Stimulated activated CD4-positive, alpha-beta T cell treated with anti-CD3 and anti-CD28 coated beads, Interleukin-15, amount 100 ng/mL, for 1 hour (primary cell): ENCODE data around the gene TMEM42.
"Not testable (repeated sequence)": the region's sequence is repeated elsewhere in the genome, so short reads cannot be mapped to it uniquely, and the experiment has no call there.

ENCODE experiments used
- DNase-seq, 2 donors: peaks; one replicate each; pipeline ENCODE4 v3.0.0-alpha.2; 2020; ENCODE audit warnings: low read depth in 1 of 2, low spot score in 1 of 2

Gene TMEM42

DNA sequence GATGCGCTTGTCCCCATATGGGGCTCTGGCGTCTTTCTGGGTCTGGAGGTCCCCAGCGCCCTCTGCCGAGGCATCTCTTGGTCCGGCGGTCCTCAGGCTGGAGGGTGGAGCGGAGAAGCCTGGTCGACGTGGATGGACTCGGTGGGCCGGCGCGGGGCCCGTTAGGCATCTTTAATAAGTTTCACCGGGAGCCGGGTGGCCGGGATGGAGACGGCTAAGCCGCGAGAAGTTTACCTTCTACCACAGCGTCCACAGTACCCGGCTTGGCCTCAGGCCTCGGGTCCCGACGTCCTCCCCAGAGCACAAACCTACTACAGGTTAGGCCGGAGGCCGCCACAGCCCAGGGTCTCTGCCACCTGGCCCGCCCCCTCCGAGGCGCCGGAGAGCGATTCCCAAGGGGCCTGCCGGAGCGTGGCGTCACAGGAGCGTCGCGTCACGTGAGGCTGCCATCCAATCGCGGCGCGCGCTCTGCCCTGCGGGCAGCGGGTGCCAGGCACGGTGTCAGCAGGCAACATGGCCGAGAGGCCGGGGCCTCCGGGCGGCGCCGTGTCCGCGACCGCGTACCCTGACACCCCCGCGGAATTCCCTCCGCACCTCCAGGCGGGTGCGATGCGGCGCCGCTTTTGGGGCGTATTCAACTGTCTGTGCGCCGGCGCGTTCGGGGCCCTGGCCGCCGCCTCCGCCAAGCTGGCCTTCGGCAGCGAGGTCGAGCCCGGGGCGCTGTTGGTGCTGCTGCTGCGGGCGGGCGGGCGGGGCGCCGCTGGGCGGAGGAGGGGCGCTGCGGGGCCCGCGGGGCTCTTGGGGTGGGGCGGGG is at the start of gene TMEM42:
TSS of gene TMEM42 (plus strand) at position 501 of the 814 bp plus-strand sequence. CDS start at position 514, 13 bp downstream.
- peak; percentile 77 to 80 for DNase-seq

DNA sequence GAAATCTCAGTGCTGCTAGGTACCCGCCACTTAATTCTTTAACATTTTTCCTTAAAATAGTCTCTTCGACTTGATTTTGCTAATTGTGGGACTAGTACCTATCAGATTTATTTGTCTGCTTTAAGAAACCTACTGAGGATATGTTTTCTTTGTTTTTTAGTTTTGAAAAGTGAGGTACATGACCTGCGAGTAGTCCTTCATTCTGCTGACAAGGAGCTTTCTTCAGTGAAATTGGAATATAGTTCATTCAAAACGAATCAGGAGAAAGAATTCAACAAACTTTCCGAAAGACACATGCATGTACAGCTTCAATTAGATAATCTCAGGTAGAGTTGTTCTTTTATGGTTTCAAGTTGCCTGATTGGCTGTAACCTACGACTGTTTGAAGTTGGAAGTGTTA is 47.0 kb upstream of the TMEM42 start:
- no peak for DNase-seq

DNA sequence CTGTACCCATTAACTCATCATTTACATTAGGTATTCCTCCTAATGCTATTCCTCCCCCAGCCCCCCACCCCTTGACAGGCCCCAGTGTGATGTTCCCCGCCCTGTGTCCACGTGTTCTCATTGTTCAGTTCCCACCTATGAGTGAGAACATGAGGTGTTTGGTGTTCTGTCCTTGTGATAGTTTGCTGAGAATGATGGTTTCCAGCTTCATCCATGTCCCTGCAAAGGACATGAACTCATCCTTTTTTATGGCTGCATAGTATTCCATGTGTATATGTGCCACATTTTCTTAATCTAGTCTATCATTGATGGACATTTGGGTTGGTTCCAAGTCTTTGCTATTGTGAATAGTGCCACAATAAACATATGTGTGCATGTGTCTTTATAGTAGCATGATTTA is 45.4 kb upstream of the TMEM42 start:
- not testable (repeated sequence) for DNase-seq

DNA sequence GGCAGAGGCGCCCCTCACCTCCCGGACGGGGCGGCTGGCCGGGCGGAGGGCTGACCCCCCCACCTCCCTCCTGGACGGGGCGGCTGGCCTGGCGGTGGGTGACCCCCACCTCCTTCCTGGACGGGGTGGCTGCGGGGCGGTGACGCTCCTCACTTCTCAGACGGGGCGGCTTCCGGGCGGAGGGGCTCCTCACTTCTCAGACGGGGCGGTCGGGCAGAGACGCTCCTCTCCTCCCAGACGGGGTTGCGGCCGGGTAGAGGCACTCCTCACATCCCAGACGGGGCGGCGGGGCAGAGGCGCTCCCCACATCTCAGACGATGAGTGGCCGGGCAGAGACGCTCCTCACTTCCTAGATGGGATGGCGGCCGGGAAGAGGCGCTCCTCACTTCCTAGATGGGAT is 40.5 kb upstream of the TMEM42 start:
- DNase-seq: not testable (repeated sequence)

DNA sequence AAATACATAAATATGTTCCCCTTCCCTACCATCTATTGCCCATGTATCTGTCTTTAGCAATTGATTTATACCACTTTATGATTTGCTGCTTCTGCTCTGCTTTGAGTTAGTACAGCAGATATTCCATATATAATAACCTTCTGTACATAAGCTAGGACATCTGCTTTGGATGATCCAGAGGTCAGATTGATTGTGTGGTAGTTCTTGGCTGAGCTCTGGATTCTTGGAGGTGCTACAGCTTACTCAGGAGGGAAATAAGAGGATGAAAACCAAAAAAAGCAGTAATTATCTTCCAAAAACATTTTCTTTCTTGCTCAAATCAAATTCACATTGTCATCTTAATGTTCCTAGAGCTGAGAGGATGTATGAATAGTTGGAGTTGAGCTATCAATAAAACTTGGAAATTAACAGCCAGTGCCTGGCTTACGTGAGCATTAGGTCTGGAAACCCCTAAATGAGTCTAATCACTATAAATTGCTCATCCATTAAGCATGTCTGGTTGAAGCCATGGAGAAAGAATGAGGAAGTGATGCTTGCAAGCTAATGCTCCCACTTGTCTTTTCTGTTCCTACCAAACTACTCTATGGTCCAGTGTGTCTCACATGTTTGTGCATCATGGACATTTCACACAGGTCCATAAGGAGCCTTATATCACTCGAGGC is 36.3 kb upstream of the TMEM42 start:
- DNase-seq: no peak

DNA sequence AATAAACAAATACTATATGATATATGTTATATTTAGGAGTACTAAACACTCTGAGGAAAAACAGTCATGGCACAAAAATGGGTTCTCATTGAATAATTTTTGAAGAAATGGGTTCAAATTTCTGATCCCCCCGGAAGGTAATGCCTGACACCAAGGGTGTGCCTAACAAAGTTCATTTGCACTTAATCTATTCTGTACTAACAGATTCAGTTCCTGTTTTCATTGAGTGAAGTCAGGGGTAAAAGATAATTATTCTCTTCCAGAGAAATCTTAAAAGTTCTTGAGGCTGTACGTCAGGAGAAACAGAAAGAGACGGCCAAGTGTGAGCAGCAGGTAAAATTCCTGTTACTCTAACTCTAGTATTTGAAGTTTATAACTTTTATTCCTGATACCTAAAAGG is 34.5 kb upstream of the TMEM42 start:
- DNase-seq: no peak

DNA sequence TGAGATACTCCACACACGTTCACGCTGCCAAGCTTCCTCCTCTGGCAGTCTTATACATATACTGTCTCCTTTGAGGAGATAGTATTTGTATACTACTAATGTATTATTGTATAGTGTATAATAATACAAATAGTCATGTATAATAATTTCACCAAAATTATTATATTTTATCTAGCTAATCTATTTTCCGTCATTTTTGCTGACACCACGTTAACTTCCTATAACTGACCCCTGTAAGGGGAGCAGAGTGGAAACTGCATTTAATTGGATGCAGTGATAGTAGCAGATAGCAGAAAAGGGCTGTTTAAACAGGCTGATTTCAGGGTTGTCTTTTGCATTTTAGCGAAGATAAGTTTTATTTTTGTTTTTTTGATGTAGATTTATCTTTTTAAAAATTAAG is 30.5 kb upstream of the TMEM42 start:
- no peak for DNase-seq

DNA sequence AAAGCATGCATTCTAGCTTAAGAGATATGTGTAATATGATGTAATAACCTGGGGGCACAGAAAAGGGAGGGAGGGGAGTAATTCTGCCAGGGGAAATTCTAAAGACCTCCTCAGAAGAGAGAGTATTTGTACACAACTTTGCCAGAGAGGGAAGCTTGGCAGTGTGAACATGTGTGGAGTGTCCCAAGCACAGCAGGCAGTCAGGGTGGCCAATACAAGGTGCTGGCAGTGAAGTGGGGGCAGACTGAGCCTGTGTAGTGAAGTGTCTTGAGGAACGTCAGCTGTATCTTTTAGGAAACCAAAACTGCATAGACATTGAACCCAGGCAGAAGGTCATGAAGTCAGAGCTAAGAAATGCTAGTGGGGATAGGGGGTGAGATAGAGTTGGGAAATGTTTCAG is 29.7 kb upstream of the TMEM42 start:
- no peak for DNase-seq

DNA sequence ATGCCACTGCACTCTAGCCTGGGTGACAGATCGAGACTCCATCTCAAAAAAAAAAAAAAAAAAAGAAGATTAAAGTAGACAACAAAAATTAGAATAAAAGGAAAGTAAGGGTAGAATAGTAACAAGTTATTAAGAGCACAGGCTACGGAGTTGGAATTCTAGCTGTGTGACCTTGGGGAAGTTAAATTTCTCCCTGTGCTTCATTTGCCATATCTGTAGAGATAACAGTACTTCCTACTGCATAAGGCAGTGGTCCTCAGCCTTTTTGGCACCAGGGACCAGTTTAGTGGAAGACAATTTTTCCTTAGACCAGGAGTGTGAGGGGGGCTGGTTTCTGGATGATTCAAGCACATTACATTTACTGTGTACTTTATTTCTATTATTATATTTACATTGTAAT is 28.7 kb upstream of the TMEM42 start:
- DNase-seq: no peak

DNA sequence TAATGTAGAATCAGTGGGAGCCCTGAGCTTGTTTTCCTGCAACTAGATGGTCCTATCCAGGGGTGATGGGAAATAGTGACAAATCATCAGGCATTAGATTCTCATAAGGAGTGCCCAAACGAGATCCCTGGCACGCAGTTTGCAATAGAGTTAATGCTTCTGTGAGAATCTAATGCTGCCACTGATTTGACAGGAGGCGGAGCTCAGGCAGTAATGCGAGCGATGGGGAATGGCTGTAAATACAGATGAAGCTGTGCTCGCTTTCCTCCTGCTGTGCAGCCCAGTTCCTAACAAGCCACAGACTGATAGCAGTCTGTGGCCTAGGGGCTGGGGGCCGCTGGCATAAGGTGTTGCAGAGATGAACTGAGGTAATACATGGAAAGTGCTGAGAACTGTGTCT is 28.3 kb upstream of the TMEM42 start:
- DNase-seq: no peak

DNA sequence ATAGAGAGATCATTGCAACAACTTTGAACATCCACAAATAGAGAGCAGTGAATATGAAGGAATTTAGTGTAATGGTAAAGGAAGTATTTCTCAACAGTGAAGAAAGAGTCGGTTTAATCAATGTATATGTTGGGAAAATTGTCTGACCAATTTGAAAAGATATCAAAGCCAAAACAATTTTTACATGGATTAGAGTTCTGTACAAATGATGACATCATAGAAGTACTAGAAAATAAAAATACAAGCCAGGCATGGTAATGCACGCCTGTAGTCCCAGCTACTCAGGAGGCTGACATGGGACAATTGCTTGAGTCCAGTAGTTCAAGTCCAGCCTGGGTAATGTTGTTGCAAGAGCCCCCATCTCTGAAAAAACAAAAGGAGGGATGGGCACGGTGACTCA is 26.0 kb upstream of the TMEM42 start:
- DNase-seq: no peak

DNA sequence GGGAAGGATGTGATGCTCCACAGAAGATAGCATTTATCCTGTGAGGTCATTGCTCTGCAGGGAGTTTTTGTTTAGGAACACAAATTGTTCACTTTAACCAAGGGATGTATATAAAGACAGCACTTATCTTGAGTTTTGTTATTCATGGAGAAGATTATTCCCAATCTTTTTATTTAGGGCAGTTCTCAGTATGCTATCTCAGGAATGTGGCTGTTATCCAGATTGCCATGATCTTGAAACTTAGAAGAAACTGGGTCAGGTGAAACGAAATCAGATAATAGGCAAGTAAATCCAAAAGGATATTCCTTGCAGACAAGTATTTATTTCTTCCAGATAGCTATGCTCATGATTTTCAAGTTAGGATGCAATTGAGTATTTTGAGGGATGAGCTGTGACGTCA is 19.3 kb upstream of the TMEM42 start:
- DNase-seq: no peak

DNA sequence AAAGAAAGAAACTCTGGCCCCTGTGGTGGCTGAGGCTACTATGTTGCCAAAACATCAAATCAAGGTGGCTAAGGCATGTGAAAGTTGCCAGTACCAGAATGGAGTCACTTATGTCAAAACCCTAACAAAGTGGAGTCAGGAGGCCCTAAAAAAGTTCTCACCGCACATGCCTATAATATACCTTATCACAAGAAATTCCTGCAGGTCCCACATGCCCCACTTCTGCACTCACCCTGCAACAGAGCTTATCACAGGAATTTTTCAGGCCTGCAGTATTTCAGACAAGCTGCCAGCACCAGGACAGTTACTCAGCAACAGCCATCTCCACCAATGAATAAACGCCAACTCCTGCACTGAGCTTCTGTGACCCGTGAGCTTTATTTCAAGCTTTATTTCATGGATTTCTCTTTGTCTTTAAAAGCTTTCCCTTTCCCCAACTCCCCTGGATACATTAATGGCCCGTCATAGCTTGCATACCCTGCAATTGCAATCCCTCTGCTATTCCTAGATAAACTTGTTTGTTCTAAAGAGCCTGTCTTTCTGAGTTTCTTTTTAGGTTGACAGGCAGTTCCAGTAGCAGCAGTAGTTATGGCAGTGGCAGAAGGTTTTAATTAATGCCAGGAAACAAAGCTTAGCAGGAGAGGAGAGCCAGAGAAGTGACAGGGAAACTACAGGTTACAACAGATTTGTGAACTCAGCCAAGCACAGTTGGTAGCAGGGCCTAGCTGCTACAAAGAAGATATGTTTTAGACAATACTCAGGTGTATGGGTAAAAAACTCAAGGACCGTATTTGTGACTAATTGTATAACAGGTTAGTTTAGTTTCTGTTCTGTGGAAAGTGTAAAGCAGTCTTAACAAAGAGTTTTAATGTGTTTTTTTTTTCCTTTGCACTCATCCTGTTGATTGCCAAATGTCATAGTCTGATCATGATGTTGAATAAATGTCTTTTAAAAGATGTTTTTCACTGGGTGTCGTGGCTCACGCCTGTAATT is 15.9 kb upstream of the TMEM42 start:
- DNase-seq: no peak

DNA sequence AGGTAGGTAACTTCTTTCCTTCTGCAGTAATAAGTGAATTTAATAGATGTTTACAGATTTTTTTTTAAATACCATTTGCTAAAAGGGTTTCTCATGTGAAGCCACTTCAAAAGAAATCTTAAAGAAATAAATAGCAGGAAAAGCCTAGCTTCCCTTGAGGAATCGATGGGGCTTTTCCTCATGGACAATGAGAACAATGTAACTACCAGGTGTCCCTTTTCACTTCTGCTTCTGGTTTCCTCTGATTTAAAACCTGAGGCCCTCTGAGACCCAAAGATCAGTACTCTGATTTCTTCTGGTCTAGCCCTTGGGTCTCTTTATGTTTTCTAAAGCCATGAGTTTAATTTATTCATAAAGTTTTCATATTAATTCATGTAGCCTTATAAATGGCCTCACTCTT is 13.1 kb upstream of the TMEM42 start:
- no peak for DNase-seq

DNA sequence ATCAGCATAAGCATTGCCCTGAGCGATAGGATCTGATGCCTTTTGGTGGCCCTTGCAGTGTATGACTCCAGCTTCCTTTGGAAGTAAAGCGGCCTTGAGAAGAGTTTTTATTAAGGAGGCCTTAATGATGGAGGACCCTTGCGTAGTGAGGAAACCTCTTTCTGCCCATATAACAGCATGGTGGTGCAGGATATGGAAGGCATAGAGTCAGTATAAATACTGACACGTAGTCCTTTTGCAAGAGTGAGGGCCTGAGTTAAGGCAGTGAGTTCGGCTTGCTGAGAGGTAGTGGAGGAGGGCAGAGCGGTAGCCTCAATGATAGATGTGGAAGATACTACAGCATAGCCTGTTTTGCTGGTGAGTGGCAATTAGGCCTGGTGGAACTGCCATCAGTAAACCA is 5.0 kb upstream of the TMEM42 start:
- DNase-seq: not testable (repeated sequence)

DNA sequence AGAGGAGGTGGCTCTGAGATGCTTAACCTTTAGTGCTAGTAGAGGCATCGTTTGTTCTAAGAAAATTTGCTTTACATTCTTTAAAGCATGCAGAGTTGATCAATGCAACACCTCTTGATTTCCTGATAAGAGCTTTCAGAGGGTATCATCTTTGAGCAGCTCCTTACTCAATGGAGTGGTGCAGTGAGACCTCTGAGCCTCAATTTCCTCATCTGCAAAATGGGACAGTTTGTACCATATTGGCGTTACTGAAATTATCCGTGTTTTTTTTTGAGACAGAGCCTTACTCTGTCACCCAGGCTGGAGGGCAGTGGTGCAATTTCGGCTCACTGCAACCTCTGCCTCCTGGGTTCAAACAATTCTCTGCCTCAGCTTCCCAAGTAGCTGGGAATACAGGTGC is 1.6 kb upstream of the TMEM42 start:
- no peak for DNase-seq

DNA sequence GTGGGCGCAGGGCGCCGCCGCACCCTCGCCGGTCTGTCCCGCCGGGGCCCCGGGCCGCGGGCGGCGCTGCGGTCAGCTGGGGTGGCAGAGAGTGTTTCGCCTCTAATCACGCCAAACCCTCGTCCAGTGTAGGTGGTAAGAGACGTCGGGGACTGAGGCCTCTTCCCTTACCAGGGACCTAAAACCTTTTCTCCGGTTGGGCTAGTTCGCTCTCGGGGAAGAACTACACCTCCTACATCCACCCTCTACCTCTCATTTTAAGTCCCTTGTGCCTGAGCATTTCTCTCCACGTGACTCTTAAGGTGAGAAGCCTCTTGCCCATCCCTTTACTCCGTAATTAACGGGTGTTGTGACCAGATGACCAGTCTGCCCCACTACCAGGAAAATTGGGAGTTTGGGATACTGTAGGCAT is 520 bp downstream of the TMEM42 start:
- DNase-seq: no peak

DNA sequence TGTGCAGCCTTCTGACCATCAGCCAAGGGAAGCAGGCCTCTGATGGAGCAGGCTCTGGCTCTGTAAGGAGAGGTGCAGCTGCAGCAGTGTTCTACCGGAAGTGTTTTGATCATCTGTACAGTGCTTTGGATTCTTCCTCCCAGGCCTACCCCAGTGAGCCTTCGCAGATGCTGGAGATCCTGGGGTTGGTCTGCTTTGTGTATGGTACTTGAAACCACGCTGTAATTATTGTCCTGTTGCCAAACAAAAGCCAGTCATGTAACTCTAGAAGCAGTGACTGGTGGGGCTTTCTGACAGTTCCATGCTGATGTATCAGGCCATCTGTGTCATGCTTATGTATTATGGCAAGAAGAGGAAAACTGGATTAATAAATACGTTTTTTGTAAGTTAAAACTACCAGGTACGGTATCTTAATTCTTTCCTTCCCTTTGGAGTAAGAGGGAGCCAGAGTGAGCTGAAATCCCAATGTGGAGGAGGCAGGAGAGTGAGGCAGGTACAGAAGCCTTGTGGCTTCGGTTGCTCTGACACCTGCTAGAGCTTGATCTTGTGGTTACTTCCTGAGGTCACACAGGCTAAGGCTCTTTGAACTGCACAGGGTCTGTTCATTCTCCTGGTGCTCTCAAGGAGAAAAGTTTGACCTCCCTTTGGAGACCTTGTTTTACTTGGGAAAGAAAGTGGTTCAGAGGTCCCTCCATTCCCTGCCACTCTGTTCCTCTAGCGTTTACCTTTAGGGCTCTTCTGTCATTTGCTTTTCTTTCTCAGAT is 3.7 kb downstream of the TMEM42 start:
- no peak for DNase-seq

DNA sequence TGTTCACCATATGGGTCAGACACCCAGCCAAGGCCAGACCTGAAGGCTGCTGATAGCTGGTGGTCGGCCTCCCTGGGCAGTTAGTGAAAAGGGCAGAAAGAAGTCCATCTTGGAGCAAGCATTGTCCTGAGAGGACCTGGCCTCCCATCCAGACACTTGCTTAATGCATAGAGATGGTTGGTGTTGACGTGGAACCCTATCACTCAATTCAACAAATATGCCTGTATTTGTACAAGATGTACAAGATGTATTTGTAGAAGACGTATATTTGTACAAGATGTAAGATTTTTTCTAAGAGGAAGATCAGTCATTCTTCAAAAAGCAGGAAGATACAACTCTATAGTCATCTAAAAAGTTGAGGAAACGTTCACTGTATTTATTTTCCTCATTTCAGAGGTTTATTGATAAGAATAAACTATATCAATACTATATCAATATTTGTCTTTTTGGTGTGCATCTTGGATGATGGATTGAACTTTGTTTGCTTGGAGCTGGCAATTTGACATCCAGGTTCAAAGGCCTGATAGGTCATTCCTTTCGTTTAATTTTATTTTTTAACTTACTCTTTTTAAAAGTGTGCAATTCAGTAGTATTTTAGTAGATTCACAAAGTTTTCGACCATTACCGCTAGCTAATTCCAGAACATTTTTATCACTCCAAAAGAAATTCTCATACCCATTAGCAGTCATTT is 5.9 kb downstream of the TMEM42 start:
- no peak for DNase-seq

DNA sequence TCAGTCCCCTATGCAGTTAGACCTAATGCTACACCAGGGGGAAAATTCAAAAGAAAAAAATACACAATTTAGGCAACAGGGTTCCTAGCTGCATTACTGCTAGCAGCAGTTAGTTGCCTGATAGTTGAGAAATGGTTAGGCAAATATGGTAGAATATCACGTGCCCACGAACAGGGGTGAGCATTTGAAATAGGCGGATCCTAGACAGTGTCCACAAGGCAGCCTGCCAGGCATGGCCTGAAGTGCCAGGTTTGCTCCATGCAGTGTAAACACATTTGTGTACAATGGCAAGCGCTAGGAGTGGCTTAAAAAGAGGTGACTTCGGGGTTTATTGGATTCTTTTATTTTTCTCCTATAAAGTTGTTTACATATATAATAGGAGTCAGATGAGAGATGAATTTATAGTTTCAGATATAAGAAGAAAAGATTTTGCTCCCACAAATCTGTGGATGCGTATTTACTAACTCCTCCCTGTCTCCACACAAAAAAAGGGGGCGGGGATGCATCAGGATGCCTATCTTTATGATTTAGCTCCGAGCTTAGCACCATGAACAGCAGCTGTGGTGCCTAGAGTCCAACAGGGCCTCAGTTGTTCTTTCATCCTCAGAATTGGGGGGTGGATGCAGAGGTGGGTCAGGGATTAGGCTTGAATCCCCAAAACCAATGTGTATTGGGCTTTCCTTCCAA is 8.8 kb downstream of the TMEM42 start:
- no peak for DNase-seq
